ENCODE data around the gene STEAP2. TPM values are rescaled to one million over a fixed set of nuclear protein-coding genes. Genes with fewer than 3 reads are reported as not detected.
"Not testable (repeated sequence)": the region's sequence is repeated elsewhere in the genome, so short reads cannot be mapped to it uniquely, and the experiment has no call there.

The STEAP2 gene
- polyA plus RNA-seq (ENCODE audit: insufficient read length), result 2.6 TPM

DNA sequence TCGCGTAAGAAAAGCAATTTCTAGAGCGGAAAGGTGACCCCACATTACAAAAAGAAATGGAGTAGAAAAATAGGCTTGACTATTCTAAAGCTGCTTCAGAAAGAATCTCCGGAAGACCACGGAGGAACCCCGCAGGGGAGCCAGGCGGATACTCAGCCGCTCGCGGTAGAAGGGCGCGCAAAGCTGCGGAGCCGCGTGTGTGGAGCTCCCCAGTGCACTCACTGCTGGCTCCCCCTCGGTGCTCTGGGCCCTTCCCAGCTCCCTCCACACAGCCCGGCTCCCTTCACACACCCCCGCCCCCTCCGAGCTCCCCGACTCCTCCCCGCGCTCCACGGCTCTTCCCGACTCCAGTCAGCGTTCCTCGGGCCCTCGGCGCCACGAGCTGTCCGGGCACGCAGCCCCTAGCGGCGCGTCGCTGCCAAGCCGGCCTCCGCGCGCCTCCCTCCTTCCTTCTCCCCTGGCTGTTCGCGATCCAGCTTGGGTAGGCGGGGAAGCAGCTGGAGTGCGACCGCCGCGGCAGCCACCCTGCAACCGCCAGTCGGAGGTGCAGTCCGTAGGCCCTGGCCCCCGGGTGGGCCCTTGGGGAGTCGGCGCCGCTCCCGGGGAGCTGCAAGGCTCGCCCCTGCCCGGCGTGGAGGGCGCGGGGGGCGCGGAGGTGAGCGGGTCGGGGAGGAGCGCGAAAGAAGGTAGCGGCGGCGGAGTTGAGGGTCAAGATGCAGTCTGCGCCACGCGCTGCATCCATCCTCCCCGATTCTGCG lies at the start of gene STEAP2:
Gene STEAP2, plus strand, starts transcription at position 350 of the 758 bp plus-strand sequence. CDS start 13,343 bp downstream, outside the sequence.
- DNase-seq (ENCODE audit: low read depth), result peak; percentile 28

DNA sequence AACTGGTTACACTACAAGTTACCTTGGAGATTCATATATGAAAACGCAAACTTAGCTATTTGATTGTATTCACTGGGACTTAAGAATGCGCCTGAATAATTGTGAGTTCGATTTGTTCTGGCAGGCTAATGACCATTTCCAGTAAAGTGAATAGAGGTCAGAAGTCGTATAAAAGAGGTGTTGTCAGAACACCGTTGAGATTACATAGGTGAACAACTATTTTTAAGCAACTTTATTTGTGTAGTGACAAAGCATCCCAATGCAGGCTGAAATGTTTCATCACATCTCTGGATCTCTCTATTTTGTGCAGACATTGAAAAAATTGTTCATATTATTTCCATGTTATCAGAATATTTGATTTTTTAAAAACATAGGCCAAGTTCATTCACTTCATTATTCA lies 48.0 kb upstream of the STEAP2 start:
- no peak for DNase-seq (ENCODE audit: low read depth)

- DNase-seq (ENCODE audit: low read depth), result no peak
Measured at GRCh38 chr7:90165724-90166123, 45.8 kb upstream of the STEAP2 start.

- no peak for DNase-seq (ENCODE audit: low read depth)
Measured at GRCh38 chr7:90166153-90166552, 45.4 kb upstream of the STEAP2 start.

DNA sequence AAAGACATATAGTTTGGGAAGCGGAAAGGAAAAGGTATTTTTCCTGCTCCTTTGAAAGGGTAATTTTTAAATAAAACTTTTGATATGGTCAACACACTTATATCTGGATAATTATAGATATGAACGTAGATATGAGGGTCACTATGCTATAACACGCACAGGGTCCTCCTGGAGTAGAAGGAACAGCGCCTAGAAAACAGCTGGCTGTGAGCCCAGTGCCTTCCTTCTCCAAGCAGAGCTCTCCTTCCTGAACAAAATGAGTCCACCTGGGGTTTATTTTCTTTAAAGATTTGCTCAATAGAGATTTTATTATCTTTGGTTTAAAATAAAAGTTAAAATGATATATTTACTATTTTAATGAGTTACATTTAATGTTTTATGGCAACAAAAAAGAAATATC lies 44.2 kb upstream of the STEAP2 start:
- no peak for DNase-seq (ENCODE audit: low read depth)

DNA sequence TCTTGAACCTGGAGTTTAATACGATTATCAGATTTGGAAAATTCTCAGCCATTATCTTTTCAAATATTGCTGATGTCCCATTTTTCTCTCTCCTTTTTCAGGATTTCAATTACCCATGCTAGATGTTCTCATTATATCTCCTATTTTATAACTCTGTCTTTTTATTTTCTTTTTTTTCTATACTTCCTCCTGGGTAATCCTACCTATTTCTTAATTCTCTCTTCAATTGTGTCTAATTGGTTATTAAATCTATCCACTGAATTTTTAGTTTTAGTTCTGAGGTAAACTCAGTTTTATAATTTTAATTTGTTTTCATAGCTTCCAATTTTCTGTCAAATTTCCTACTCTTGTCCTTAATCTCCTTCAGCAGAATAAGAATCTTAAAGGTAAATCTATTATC lies 41.6 kb upstream of the STEAP2 start:
- DNase-seq (ENCODE audit: low read depth), result no peak

GRCh38 chr7:90172121-90172520 lies 39.4 kb upstream of the STEAP2 start:
- DNase-seq (ENCODE audit: low read depth), result no peak

DNA sequence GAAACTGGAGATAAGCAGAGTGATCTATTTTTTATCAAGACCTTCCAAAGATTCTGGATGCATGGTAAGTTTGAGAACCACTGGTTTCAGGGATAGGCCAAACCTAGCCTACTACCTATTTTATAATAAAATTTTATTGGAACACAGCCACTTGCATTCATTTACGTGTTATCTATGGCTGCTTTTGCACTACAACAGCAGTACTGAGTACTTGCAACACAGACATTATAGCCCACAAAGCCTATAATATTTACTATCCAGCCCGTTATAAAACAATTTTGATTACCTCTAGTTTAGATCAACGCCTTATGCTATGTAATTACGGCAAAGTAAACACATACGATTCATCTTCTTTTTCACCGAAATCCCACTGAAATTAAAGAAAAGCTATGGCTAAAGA lies 38.9 kb upstream of the STEAP2 start:
- no peak for DNase-seq (ENCODE audit: low read depth)

DNA sequence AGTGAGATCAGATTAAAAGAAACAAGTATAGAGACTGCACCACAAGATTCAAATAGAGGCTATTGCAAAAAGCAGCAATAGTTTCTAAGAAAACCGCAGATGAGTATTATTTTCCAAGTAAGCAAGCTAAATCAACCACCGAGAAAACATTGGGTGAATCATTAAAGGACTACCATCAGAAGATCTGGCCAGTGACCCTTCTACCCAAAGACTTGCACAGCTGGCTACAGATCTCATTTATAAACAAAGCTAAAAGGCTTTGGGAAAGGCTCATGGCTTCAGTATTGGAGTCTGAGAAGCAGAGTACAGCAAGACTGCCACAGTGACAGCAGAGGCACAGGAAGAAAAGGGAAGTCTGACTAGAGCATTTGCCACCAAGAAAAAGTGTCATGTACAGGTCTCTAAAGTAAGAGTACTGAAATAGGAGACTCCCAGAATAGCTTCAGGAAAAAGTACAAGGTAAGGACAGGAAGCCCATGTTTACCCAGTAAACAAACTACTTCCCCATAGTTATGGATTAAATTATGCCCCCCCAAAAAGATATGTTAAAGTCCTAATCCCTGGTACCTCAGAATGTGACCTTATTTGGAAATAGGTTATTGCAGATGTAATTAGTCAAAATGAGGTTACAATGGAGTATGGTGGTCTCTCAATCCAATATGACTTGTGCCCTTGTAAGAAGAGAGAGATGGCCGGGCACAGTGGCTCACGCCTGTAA lies 38.3 kb upstream of the STEAP2 start:
- no peak for DNase-seq (ENCODE audit: low read depth)

- DNase-seq (ENCODE audit: low read depth), result no peak
Measured at GRCh38 chr7:90175667-90176066, 35.9 kb upstream of the STEAP2 start.

- no peak for DNase-seq (ENCODE audit: low read depth)
Measured at GRCh38 chr7:90176195-90176594, 35.3 kb upstream of the STEAP2 start.

- no peak for DNase-seq (ENCODE audit: low read depth)
Measured at GRCh38 chr7:90178166-90178565, 33.4 kb upstream of the STEAP2 start.

GRCh38 chr7:90178679-90179278 lies 32.8 kb upstream of the STEAP2 start:
- DNase-seq (ENCODE audit: low read depth), result no peak

DNA sequence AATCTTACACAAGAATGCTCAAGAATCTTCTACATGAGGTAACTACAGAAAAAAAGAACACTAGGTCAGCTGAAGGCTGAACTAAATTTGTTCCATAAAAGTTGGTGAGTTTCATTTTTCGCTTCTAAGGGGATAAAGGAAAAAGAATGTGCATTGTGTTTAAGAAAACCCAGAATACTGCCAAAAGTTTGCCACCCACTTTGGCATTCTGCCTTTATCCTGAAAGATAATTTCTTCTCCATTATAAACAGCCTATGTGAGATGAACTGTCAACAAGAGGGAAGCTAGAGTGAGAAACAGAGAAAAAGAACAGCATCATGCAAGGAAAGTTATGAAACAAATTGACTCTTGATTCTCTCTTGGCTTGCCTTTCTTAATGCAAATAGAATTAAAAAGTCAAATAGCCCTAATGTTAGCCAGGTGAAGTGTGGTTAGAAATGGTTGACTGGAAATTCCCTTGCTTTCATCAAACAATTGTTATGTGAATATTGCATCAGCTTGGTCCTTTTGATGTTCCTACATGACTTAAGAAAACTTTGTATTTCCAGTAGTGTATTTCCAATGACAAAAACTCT lies 31.4 kb upstream of the STEAP2 start:
- no peak for DNase-seq (ENCODE audit: low read depth)

GRCh38 chr7:90180649-90181048 lies 30.9 kb upstream of the STEAP2 start:
- DNase-seq (ENCODE audit: low read depth), result no peak

DNA sequence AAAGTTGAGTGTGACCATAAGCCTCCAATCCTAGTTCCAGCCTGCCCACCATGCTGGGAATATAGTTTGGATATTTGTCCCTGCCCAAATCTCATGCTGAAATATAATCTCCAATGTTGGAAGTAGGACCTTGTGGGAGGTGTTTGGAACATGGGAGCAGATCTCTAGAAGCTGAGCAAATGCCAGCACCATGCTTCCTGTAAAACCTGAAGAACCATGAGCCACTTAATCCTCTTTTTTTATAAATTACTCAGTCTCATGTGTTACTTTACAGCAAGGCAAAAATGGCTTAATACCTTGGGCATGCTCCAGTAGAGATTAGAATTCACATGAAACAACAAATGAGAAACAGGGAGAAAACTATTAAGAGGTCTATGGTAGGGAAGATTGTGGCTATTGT lies 30.1 kb upstream of the STEAP2 start:
- no peak for DNase-seq (ENCODE audit: low read depth)

DNA sequence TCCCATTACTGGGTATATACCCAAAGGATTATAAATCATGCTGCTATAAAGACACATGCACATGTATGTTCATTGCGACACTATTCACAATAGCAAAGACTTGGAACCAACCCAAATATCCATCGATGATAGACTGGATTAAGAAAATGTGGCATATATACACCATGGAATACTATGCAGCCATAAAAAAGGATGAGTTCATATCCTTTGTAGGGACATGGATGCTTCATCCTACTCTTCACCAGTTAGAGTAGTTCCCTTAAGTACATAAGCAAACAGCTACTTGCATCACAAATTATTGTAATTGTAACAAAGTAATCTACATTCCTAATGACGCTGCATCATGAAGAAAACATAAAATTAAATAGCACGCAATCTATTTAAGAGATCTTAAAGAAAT lies 25.2 kb upstream of the STEAP2 start:
- not testable (repeated sequence) for DNase-seq (ENCODE audit: low read depth)

GRCh38 chr7:90187507-90188050 lies 24.0 kb upstream of the STEAP2 start:
- DNase-seq (ENCODE audit: low read depth), result no peak

GRCh38 chr7:90188281-90188680 lies 23.3 kb upstream of the STEAP2 start:
- no peak for DNase-seq (ENCODE audit: low read depth)

DNA sequence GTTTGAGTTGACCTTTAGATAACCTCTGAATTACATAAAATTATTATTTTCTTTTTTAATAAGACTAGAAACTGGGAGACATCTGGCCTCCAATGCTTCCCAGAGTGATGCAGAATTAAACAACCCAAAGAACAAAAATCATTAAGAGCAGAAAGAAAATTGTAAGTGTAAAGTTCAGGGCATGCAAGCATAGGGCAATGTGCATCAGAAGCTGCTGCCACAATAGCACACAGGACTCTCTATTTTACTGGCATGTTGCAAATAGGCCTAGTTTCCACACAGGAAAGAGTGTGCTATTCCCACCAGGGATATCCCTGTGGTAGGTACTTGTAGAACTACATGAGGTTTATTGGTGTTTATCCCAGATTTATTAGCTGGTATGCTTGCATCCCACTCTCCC lies 20.5 kb upstream of the STEAP2 start:
- no peak for DNase-seq (ENCODE audit: low read depth)

- DNase-seq (ENCODE audit: low read depth), result no peak
Measured at GRCh38 chr7:90191648-90192047, 19.9 kb upstream of the STEAP2 start.
